Upper lobe of left lung (tissue), 6 donors: ENCODE results near the gene TEDC2. TPM values are rescaled to one million over a fixed set of nuclear protein-coding genes. Genes with fewer than 3 reads are reported as not detected.

ENCODE experiments used
- ATAC-seq, 2 donors: fragments of 200-7000 bp; cut with Tn5 transposase; one replicate each; pipeline ENCODE4 v1.9.1; 2022; ENCODE audit warnings: mild to moderate bottlenecking in 2 of 2, moderate library complexity in 2 of 2; ENCODE audit not compliant: low FRiP score in 2 of 2
- DNase-seq, 2 donors: peaks; one replicate each; pipeline ENCODE4 v3.0.0-alpha.2; 2019 to 2020
- H3K27ac ChIP-seq, 4 donors: fragments of 200-600 bp; sonication (generic); one replicate each; pipeline ENCODE4 v1.5.1; 2016 to 2019
- H3K27me3 ChIP-seq, 4 donors: fragments of 200-600 bp; sonication (generic); one replicate each; pipeline ENCODE4 v1.5.1; 2017 to 2019
- H3K36me3 ChIP-seq, 4 donors: fragments of 200-600 bp; sonication (generic); one replicate each; pipeline ENCODE4 v1.5.1; 2016 to 2019
- H3K4me1 ChIP-seq, 4 donors: fragments of 200-600 bp; sonication (generic); one replicate each; pipeline ENCODE4 v1.5.1; 2018 to 2019
- H3K4me3 ChIP-seq, 4 donors: fragments of 200-600 bp; sonication (generic); one replicate each; pipeline ENCODE4 v1.5.1; 2017 to 2019; ENCODE audit warnings: mild to moderate bottlenecking in 2 of 4, moderate library complexity in 1 of 4
- H3K9me3 ChIP-seq, 4 donors: fragments of 200-600 bp; sonication (generic); one replicate each; pipeline ENCODE4 v1.5.1; 2018 to 2019
- CTCF ChIP-seq, 6 experiments: fragments of 450-650 bp in 4 of 6; fragments of 200-600 bp in 2 of 6; sonication (generic) in 2 of 6; IDR thresholded peaks; one replicate each; pipeline ENCODE4 v1.5.1; 2016 to 2019; ENCODE audit warnings: antibody characterized with exemption in 6 of 6
- EP300 ChIP-seq, 4 donors: sonication (generic); formaldehyde crosslinking; IDR thresholded peaks; one replicate each; pipeline ENCODE4 v1.5.1; 2017; ENCODE audit warnings: antibody characterized with exemption in 4 of 4, control low read depth in 2 of 4
- POLR2A ChIP-seq, 4 donors: fragments of 450-650 bp; IDR thresholded peaks; one replicate each; pipeline ENCODE4 v1.5.1; 2016 to 2017; ENCODE audit warnings: antibody characterized with exemption in 4 of 4, mild to moderate bottlenecking in 2 of 4
- POLR2AphosphoS5 ChIP-seq, 2 donors: sonication (generic); formaldehyde crosslinking; IDR thresholded peaks; one replicate each; pipeline ENCODE4 v1.5.1; 2017; ENCODE audit warnings: antibody characterized with exemption in 2 of 2
- WGBS, 2 donors: methylation state at CpG; one replicate each; pipeline ENCODE4 v1.1.5; 2017 to 2018; 5-methylcytosine and 5-hydroxymethylcytosine counted together
- total RNA-seq, 6 donors: library from RNA; depleted of rRNA in 4 of 6; stranded (reverse); fragments of >200 nt in 4 of 6; gene quantifications; one replicate each; pipeline versions ENCODE4 v1.1.0 to v1.2.1, GENCODE V29; 2016 to 2021
- donor health status: DM: no; HTN: no; CAD: no; lungs with moderate emphysema.
- donor health status: DM: no; HTN: yes; CAD: no; lungs with severe emphysema.

Gene TEDC2
- total RNA-seq, 6 donors from 2014 or later: 0.61 to 2.7 (median 1.7) TPM; not detected in 1

- no peaks in the 10 kb centered on the region for H3K36me3 ChIP-seq
- TF ChIP-seq POLR2AphosphoS5 (IDR thresholded peaks at IDR 0.05) (no peak), EP300 (IDR thresholded peaks at IDR 0.05) (no peak), CTCF (IDR thresholded peaks at IDR 0.05) (no peak), POLR2A (IDR thresholded peaks at IDR 0.05) (no peak)
- no peaks in the 10 kb centered on the region for H3K27me3 ChIP-seq
- peak in 1 of 2 donors; percentile 67 for DNase-seq
- 90 to 92% methylated on average over 16 to 18 of the region's 18 CpGs for WGBS, 2 donors
- H3K4me3 ChIP-seq: no peak overlapping the region
- peak overlapping the region in 2 of 4 donors; percentile 69 to 74 for H3K27ac ChIP-seq
- H3K9me3 ChIP-seq: no peaks in the 10 kb centered on the region
- H3K4me1 ChIP-seq: peaks cover 8 to 34% (median 23%) of the 10 kb centered on the region in 4 donors
- ATAC-seq: no peak
Measured at GRCh38 chr16:2508722-2509400, 49.0 kb downstream of the TEDC2 start.

DNA sequence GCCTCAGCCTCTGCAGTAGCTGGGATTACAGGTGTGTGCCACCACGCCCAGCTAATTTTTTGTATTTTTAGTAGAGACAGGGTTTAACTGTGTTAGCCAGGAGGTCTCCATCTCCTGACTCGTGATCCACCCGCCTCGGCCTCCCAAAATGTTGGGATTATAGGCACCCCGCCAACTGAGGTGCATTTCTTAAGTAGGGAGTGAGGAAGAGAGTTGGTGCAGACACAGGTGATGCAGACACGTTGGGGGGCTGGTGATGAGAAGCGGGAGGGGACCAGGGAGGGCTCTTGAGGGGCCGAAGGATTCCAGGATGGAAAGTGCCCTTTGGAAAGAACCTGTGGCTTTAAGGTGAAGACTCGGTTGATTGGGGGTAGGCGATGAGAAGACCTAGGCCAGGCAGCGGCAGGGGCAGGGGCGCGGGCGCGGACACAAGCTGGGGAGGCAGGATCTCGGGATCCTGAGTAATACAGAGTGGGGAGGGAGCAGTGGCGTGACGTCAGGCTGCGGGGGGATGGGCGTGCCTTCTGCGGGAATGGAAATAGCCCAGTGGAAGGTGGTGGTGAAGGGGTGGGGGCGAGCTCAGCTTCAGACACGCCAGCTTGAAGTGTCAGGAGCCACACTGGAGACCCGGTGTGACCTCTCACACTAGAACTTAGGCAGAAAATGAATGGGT lies 51.4 kb downstream of the TEDC2 start:
- H3K27me3 ChIP-seq: no peaks in the 10 kb centered on the region
- DNase-seq (peak; percentile 77 to 93), ATAC-seq (no peak)

DNA sequence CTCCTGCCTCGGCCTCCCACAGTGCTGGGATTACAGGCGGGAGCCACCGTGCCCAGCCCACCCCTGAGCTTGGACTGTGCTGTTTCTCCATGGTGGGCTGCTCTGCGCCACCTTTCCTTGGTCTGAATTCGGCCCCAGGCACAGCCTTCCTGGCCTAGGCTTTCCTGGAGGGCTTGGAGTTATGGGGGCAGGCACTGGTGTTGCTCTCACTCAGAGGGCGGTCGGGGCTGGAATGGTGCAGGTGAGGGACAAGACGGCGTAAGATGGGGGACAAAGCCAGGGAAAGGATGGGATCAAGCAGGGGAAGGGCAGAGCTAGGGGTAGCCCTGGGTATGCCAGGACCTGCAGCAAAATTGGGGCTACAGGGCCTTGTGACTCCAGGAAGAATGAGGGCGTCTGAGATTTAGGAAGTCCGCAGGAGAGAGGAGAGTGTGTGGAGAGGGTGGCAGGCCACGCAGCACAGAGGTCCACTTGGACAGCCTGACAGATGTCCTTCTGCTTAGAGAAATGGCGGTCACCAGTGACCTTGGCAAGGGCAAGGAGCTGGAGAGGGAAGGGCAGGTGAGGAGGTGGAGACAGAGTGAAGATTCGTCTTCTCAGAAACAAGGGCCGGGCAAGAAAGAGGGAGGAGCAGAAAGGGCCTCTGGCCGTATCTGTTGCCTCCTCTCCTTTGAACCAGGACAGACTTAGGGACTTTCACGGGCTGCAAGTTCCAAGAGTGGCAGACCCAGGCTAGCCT lies 52.3 kb downstream of the TEDC2 start:
- H3K36me3 ChIP-seq: no peaks in the 10 kb centered on the region
- no peaks in the 10 kb centered on the region for H3K9me3 ChIP-seq
- WGBS, 2 donors: 93% methylated on average over 17 of the region's 17 CpGs
- H3K4me1 ChIP-seq: peaks cover 32 to 59% (median 46%) of the 10 kb centered on the region in 4 donors
- ATAC-seq (no peak), DNase-seq (peak in 1 of 2 donors; percentile 28)
- no peak overlapping the region for H3K4me3 ChIP-seq
- TF ChIP-seq POLR2A (IDR thresholded peaks at IDR 0.05) (no peak), POLR2AphosphoS5 (IDR thresholded peaks at IDR 0.05) (no peak), EP300 (IDR thresholded peaks at IDR 0.05) (no peak), CTCF (IDR thresholded peaks at IDR 0.05) (no peak)
- no peaks in the 10 kb centered on the region for H3K27me3 ChIP-seq
- H3K27ac ChIP-seq: peak overlapping the region in 3 of 4 donors; percentile 98 to 99 (median 99)

More for the DNA sequence above, 51.4 kb downstream of the TEDC2 start:
- 52 to 62% methylated on average over 24 of the region's 24 CpGs for WGBS, 2 donors
- Histone ChIP-seq H3K4me3 (no peak overlapping the region), H3K9me3 (no peaks in the 10 kb centered on the region), H3K36me3 (no peaks in the 10 kb centered on the region), H3K4me1 (peaks cover 23 to 50% (median 37%) of the 10 kb centered on the region in 4 donors), H3K27ac (peak overlapping the region in 1 of 4 donors; percentile 98)
- TF ChIP-seq POLR2AphosphoS5 (IDR thresholded peaks at IDR 0.05) (peak in 1 of 2 donors; percentile 9), POLR2A (IDR thresholded peaks at IDR 0.05) (peak in 1 of 4 donors; percentile 37), EP300 (IDR thresholded peaks at IDR 0.05) (no peak), CTCF (IDR thresholded peaks at IDR 0.05) (no peak)

DNA sequence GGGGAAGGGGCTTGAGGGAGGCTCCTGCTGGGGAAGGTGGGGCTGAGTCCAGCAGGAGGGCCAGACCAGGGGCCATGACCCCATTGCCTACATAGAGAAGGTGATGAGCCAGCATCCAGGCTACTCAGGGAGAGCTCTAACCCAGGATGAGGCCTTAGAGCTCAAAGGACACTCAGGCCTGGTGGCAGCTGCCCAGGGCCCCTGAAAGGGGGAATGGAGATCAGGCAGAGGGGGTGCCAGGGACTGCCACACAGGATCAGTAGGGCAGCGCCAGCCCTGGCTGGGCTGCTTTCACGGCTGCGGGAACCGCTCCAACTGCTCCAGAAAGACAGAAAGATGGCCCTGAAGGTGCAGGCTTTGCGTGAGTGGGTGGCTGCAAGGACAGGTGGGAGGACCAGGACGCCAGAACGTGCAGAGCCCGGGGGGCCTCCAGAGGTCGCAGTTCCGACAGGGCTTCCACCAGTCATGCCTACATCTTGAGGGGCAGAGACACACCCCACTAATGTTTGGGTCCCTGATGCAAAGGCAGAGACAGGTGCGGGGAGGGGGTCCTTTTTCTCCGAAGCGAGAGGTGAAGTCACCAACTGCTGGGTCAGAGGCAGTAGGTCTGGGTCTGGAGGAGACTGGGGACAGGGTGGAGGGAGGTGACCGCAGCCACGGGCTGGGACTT lies 53.0 kb downstream of the TEDC2 start:
- DNase-seq (peak; percentile 31 to 73), ATAC-seq (no peak)
- no peaks in the 10 kb centered on the region for H3K36me3 ChIP-seq
- TF ChIP-seq POLR2A (IDR thresholded peaks at IDR 0.05) (no peak), POLR2AphosphoS5 (IDR thresholded peaks at IDR 0.05) (no peak), CTCF (IDR thresholded peaks at IDR 0.05) (no peak), EP300 (IDR thresholded peaks at IDR 0.05) (no peak)
- H3K27me3 ChIP-seq: no peaks in the 10 kb centered on the region
- H3K27ac ChIP-seq: peak overlapping the region; percentile 98 to 100 (median 99)
- 47 to 66% methylated on average over 8 to 15 of the region's 15 CpGs for WGBS, 2 donors
- H3K9me3 ChIP-seq: no peaks in the 10 kb centered on the region
- peaks cover 39 to 63% (median 53%) of the 10 kb centered on the region in 4 donors for H3K4me1 ChIP-seq
- peak overlapping the region; percentile 0 to 90 (median 82) for H3K4me3 ChIP-seq
